PC-9 (cell line): Measurements from ENCODE around the gene YPEL5. TPM values are rescaled to one million over a fixed set of nuclear protein-coding genes. Genes with fewer than 3 reads are reported as not detected.

Experiments
- BruUV-seq: library from RNA; stranded (reverse); fragments of 400-500 nt; replicated peaks from 2 replicates; lab custom pipeline; 2021; lab: Mats Ljungman, UMichigan
- CTCF ChIA-PET: fragments of 300-600 bp; sonication (Branson Sonifier 250); formaldehyde crosslinking; loops from one replicate; lab custom pipeline; 2022; ENCODE audit warnings: antibody characterized with exemption; lab: Charles Lee
- POLR2A ChIA-PET: fragments of 300-600 bp; sonication (Branson Sonifier 250); formaldehyde crosslinking; loops from one replicate; lab custom pipeline; 2022; ENCODE audit warnings: antibody characterized with exemption; ENCODE audit not compliant: unreplicated experiment; lab: Charles Lee
- DNase-seq, 2 experiments: peaks; one replicate each; pipeline versions ENCODE4 v3.0.0 to v3.0.0-alpha.2; 2015 to 2022; ENCODE audit warnings: mixed read lengths in 1 of 2
- H2AFZ ChIP-seq: fragments of 200-600 bp; sonication (generic); 2 replicates; pipeline ENCODE4 v1.8.1; 2017; ENCODE audit warnings: antibody characterized with exemption
- H3F3A ChIP-seq: fragments of 200-600 bp; sonication (generic); 2 replicates; pipeline ENCODE4 v1.8.1; 2017; ENCODE audit warnings: antibody characterized with exemption, mild to moderate bottlenecking, low read depth; ENCODE audit not compliant: insufficient read depth
- H3K27ac ChIP-seq: fragments of 200-600 bp; sonication (generic); 2 replicates; pipeline ENCODE4 v1.6.1; 2016; ENCODE audit warnings: mixed run types
- H3K27me3 ChIP-seq: fragments of 200-600 bp; sonication (generic); 2 replicates; pipeline ENCODE4 v1.6.1; 2016; ENCODE audit warnings: low read depth, mixed run types; ENCODE audit not compliant: insufficient read depth
- H3K36me3 ChIP-seq: fragments of 200-600 bp; sonication (generic); 2 replicates; pipeline ENCODE4 v1.6.1; 2016; ENCODE audit warnings: low read depth, mixed run types
- H3K4me1 ChIP-seq: fragments of 200-600 bp; sonication (generic); replicated peaks from 2 replicates; pipeline ENCODE4 v1.6.1; 2016; ENCODE audit warnings: mixed run types; ENCODE audit not compliant: insufficient read depth
- H3K4me2 ChIP-seq: fragments of 200-600 bp; sonication (generic); 2 replicates; pipeline ENCODE4 v1.6.1; 2017; ENCODE audit warnings: mixed run types
- H3K4me3 ChIP-seq: fragments of 200-600 bp; sonication (generic); 2 replicates; pipeline ENCODE4 v1.6.1; 2016; ENCODE audit warnings: mixed run types
- H3K79me2 ChIP-seq: fragments of 200-600 bp; sonication (generic); 2 replicates; pipeline ENCODE4 v1.6.1; 2017; ENCODE audit warnings: low read depth, mixed run types
- H3K9me2 ChIP-seq: fragments of 200-600 bp; sonication (generic); 2 replicates; pipeline ENCODE4 v1.8.1; 2017; ENCODE audit warnings: mild to moderate bottlenecking; ENCODE audit not compliant: insufficient read depth
- H3K9me3 ChIP-seq: fragments of 200-600 bp; sonication (generic); 2 replicates; pipeline ENCODE4 v1.8.1; 2016; ENCODE audit warnings: low read depth; ENCODE audit not compliant: insufficient read depth
- H4K20me1 ChIP-seq: fragments of 200-600 bp; sonication (generic); 2 replicates; pipeline ENCODE4 v1.8.1; 2017; ENCODE audit not compliant: insufficient read depth
- CTCF ChIP-seq: fragments of 200-600 bp; sonication (generic); conservative IDR thresholded peaks from 2 replicates; pipeline ENCODE4 v1.6.1; 2017; ENCODE audit warnings: mixed run types, antibody characterized with exemption, mild to moderate bottlenecking, moderate library complexity
- EZH2 ChIP-seq: fragments of 200-600 bp; sonication (generic); IDR thresholded peaks from 2 replicates; pipeline ENCODE4 v1.8.0; 2017; ENCODE audit warnings: antibody characterized with exemption, low read depth
- intact Hi-C: fragments of 100-400 bp; cut with micrococcal nuclease; formaldehyde crosslinking; loops from one replicate; pipeline ENCODE4 v1.10.0; 2022; ENCODE audit not compliant: unreplicated experiment
- total RNA-seq: library from RNA; stranded (reverse); gene quantifications from 2 replicates; pipeline ENCODE4 v1.2.3, GENCODE V29; 2021

YPEL5 gene
- total RNA-seq, 1 experiment from 2014 or later, result 56.9 TPM

DNA sequence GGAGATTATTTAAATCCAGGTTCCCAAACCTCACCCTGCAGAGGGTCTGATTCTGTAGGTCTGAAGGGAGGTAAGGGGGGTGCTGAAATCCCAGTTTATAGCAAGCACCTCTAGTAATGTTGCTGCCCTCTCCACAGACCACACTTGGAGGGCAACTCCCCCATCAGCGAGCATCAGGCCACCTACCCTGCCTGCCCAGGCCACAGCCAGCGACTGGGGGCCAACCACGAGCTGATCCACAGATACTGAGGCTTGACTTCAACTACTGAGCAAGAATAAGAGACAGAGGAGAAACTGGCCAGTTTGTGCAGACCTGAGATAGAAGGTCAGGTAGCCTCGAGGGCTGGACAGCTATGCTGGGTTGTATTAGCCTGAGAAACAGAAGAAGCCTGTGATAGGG is 48.2 kb downstream of the YPEL5 start:
- intact Hi-C loops, result no loop called here
- H3K27me3 ChIP-seq, result peaks cover 13% of the 10 kb centered on the region; the same call in 1 of the 2 replicates
- ChIA-PET POLR2A (no interaction called here), CTCF (no interaction called here)
- H3K4me2 ChIP-seq, result no peak overlapping the region
- H3K9me2 ChIP-seq, result no peaks in the 10 kb centered on the region
- no peak for DNase-seq
- no peaks in the 10 kb centered on the region for H3K9me3 ChIP-seq
- TF ChIP-seq CTCF, result no peak
- no peak for TF ChIP-seq EZH2
- no TSS peak for BruUV-seq
- no peaks in the 10 kb centered on the region for H3K36me3 ChIP-seq
- H3K4me1 ChIP-seq, result no peaks in the 10 kb centered on the region
- no peaks in the 10 kb centered on the region for H3K79me2 ChIP-seq
- no peaks in the 10 kb centered on the region for H3F3A ChIP-seq
- no peak overlapping the region for H3K4me3 ChIP-seq
- no peak overlapping the region for H2AFZ ChIP-seq
- H3K27ac ChIP-seq, result no peak overlapping the region
- no peaks in the 10 kb centered on the region for H4K20me1 ChIP-seq

DNA sequence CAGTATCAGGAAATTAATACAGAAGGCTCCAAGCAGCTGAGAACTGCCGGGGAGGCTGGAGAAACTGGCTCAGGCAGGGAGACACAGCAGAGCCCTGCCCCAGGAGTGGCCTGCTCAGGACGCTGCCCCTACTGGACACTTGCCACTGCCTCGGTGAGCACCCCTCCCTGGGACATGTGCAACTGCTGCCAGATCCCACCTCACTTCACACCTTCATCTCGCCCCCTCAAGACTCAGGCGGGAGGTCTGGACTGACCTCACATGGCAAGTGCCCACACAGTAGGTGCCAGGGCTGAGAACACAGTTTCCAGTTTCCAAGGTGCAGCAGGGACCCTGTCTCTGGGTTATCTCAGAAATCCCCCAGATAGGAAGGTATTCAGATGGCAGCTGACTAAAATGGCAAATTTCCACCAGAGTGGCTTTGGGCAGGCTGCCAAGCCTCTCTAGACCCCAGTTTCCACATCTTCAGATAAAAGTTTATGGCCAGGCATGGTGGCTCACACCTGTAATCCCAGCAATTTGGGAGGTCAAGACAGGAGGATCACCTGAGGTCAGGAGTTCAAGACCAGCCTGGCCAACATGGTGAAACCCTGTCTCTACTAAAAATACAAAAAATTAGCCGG is 50.9 kb downstream of the YPEL5 start:
- intact Hi-C loops, result no loop called here
- TF ChIP-seq CTCF (no peak), EZH2 (no peak)
- no peaks in the 10 kb centered on the region for H4K20me1 ChIP-seq
- H3K4me3 ChIP-seq, result no peak overlapping the region
- H3K36me3 ChIP-seq, result no peaks in the 10 kb centered on the region
- peaks cover 6% of the 10 kb centered on the region; the same call in 1 of the 2 replicates for H3K27me3 ChIP-seq
- H3K9me2 ChIP-seq, result no peaks in the 10 kb centered on the region
- no peaks in the 10 kb centered on the region for H3K9me3 ChIP-seq
- ChIA-PET CTCF (no interaction called here), POLR2A (no interaction called here)
- H2AFZ ChIP-seq, result no peak overlapping the region
- H3K79me2 ChIP-seq, result no peaks in the 10 kb centered on the region
- BruUV-seq, result no TSS peak
- H3K4me1 ChIP-seq, result no peaks in the 10 kb centered on the region
- H3F3A ChIP-seq, result no peaks in the 10 kb centered on the region
- DNase-seq, result no peak
- no peak overlapping the region for H3K4me2 ChIP-seq
- no peak overlapping the region for H3K27ac ChIP-seq

DNA sequence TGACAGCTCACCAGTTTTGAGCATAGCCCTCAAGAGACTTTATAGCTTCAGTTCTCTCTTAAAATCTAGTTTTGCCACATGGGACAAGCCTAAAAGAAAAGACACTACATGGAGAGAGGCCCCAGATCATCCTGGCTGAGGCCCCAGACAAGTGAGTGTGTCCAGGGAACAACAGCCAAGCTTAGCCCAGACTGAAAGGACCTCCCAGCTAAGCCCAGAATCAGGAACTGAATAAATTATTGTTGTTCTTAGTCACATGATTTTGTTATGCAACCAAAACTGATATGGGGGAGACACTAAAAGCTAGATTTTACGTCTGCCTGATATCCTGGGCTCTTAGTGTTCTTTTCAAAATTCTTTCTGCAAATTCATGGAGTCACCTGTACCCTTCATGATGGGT is 55.2 kb downstream of the YPEL5 start:
- POLR2A ChIA-PET, result interaction anchor here (0.6 to 0.7 kb wide), 2 partner anchors 39 to 923 kb away, joined by 4 to 5 read pairs; no protein-coding TSS in a partner anchor
- no TSS peak for BruUV-seq
- intact Hi-C loops, result no loop called here

More for the DNA sequence above, 55.2 kb downstream of the YPEL5 start:
- H2AFZ ChIP-seq, result no peak overlapping the region
- no peaks in the 10 kb centered on the region for H3K4me1 ChIP-seq
- H3K9me3 ChIP-seq, result no peaks in the 10 kb centered on the region
- TF ChIP-seq EZH2, result no peak
- no peak for TF ChIP-seq CTCF
- H3K36me3 ChIP-seq, result no peaks in the 10 kb centered on the region
- H3K27ac ChIP-seq, result no peak overlapping the region
- CTCF ChIA-PET, result interaction anchor here (0.6 kb wide), 1 partner anchor 37 kb away, joined by 9 read pairs; no protein-coding TSS in a partner anchor
- no peaks in the 10 kb centered on the region for H3K79me2 ChIP-seq
- DNase-seq, result no peak
- H3K27me3 ChIP-seq, result no peaks in the 10 kb centered on the region
- no peak overlapping the region for H3K4me3 ChIP-seq
- no peaks in the 10 kb centered on the region for H3K9me2 ChIP-seq
- H4K20me1 ChIP-seq, result no peaks in the 10 kb centered on the region
- no peaks in the 10 kb centered on the region for H3F3A ChIP-seq
- H3K4me2 ChIP-seq, result no peak overlapping the region
